ENCODE data around the gene CRYL1.

DNA sequence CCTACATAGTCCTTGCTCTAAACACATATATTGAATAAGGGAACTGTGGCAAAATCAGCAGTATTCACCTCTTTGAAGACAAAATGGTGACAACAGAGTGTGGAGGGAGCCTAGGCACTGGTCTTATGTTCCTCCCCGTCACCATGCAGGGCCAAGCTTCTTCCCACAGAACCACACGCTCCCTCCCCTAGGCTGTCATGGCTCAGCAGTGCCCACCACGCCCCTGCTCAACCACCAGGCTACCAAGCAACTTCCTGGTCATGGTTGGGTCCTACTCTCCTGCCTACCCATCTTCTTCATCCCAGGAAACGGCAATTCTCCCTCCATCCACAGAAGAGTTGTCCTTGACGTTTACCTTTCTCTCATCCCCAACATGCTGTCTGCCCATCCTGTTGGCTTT lies 126.1 kb downstream of the CRYL1 start:
- TF ChIP-seq EZH2 (IDR thresholded peaks at IDR 0.05; ENCODE audit: borderline replicate concordance, low read depth, low read length, poor library complexity, severe bottlenecking), result no peak
- TF ChIP-seq, protein P1, sequence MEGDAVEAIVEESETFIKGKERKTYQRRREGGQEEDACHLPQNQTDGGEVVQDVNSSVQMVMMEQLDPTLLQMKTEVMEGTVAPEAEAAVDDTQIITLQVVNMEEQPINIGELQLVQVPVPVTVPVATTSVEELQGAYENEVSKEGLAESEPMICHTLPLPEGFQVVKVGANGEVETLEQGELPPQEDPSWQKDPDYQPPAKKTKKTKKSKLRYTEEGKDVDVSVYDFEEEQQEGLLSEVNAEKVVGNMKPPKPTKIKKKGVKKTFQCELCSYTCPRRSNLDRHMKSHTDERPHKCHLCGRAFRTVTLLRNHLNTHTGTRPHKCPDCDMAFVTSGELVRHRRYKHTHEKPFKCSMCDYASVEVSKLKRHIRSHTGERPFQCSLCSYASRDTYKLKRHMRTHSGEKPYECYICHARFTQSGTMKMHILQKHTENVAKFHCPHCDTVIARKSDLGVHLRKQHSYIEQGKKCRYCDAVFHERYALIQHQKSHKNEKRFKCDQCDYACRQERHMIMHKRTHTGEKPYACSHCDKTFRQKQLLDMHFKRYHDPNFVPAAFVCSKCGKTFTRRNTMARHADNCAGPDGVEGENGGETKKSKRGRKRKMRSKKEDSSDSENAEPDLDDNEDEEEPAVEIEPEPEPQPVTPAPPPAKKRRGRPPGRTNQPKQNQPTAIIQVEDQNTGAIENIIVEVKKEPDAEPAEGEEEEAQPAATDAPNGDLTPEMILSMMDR (conservative IDR thresholded peaks at IDR 0.05; ENCODE audit: low read depth, low read length), result no peak

Measured in A673 (cell line).